PC-3 (cell line): ENCODE measurements around the gene GSG1L. TPM values are rescaled to one million over a fixed set of nuclear protein-coding genes. Genes with fewer than 3 reads are reported as not detected.

Experiments used
- ATAC-seq: fragments of 200-7000 bp; cut with Tn5 transposase; 2 replicates; pipeline ENCODE4 v1.9.1; 2020; ENCODE audit warnings: mild to moderate bottlenecking, moderate library complexity
- BruUV-seq: library from RNA; stranded (reverse); fragments of 400-500 nt; replicated peaks from 2 replicates; lab custom pipeline; 2021; lab: Mats Ljungman, UMichigan
- CTCF ChIA-PET: fragments of 300-600 bp; sonication (Branson Sonifier 250); formaldehyde crosslinking; loops from one replicate; lab custom pipeline; 2022; ENCODE audit warnings: antibody characterized with exemption; lab: Charles Lee
- POLR2A ChIA-PET: fragments of 300-600 bp; sonication (Branson Sonifier 250); formaldehyde crosslinking; loops from one replicate; lab custom pipeline; 2022; ENCODE audit warnings: antibody characterized with exemption; ENCODE audit not compliant: unreplicated experiment; lab: Charles Lee
- DNase-seq: peaks from one replicate; pipeline ENCODE4 v3.0.0-alpha.2; 2015
- H2AFZ ChIP-seq: fragments of 300-600 bp; sonication (generic); 2 replicates; pipeline ENCODE4 v1.6.0; 2016; ENCODE audit warnings: antibody characterized with exemption, low read length
- H3F3A ChIP-seq: fragments of 300-600 bp; sonication (generic); one replicate; pipeline ENCODE4 v1.6.0; 2017; ENCODE audit warnings: antibody characterized with exemption, low read length, control low read depth, mild to moderate bottlenecking; ENCODE audit not compliant: unreplicated experiment
- H3K27ac ChIP-seq: fragments of 300-600 bp; sonication (generic); 2 replicates; pipeline ENCODE4 v1.5.1; 2016; ENCODE audit warnings: mild to moderate bottlenecking, low read length
- H3K27me3 ChIP-seq: fragments of 300-600 bp; sonication (generic); 2 replicates; pipeline ENCODE4 v1.6.1; 2016; ENCODE audit warnings: low read length, mixed read lengths
- H3K36me3 ChIP-seq: fragments of 300-600 bp; sonication (generic); 2 replicates; pipeline ENCODE4 v1.6.1; 2016; ENCODE audit warnings: low read depth, mixed run types, low read length, mixed read lengths
- H3K4me1 ChIP-seq: fragments of 300-600 bp; sonication (generic); 2 replicates; pipeline ENCODE4 v1.5.1; 2016; ENCODE audit warnings: low read length; ENCODE audit not compliant: insufficient read depth
- H3K4me2 ChIP-seq: fragments of 300-600 bp; sonication (generic); 2 replicates; pipeline ENCODE4 v1.6.0; 2016; ENCODE audit warnings: low read length
- H3K4me3 ChIP-seq: fragments of 300-600 bp; sonication (generic); 2 replicates; pipeline ENCODE4 v1.5.1; 2016; ENCODE audit warnings: mild to moderate bottlenecking, low read length, mixed read lengths
- H3K79me2 ChIP-seq: fragments of 300-600 bp; sonication (generic); 2 replicates; pipeline ENCODE4 v1.6.1; 2017; ENCODE audit warnings: low read length, mixed read lengths
- H3K9ac ChIP-seq: fragments of 300-600 bp; sonication (generic); 2 replicates; pipeline ENCODE4 v1.6.0; 2016; ENCODE audit warnings: mild to moderate bottlenecking, low read length
- H3K9me2 ChIP-seq: fragments of 300-600 bp; sonication (generic); replicated peaks from 2 replicates; pipeline ENCODE4 v1.6.1; 2016; ENCODE audit warnings: mixed run types, low read length, mixed read lengths
- H3K9me3 ChIP-seq: fragments of 300-600 bp; sonication (generic); 2 replicates; pipeline ENCODE4 v1.6.1; 2016; ENCODE audit warnings: low read length, mixed read lengths
- H4K20me1 ChIP-seq: fragments of 300-600 bp; sonication (generic); 2 replicates; pipeline ENCODE4 v1.6.1; 2016; ENCODE audit warnings: low read length, mixed read lengths
- CTCF ChIP-seq: fragments of 300-600 bp; sonication (generic); conservative IDR thresholded peaks from 2 replicates; pipeline ENCODE4 v1.5.1; 2017; ENCODE audit warnings: antibody characterized with exemption, low read depth, mild to moderate bottlenecking, low read length
- EZH2 ChIP-seq: fragments of 300-600 bp; sonication (generic); IDR thresholded peaks from one replicate; pipeline ENCODE4 v1.6.1; 2017; ENCODE audit warnings: antibody characterized with exemption, mild to moderate bottlenecking, low read length; ENCODE audit not compliant: unreplicated experiment
- EZH2phosphoT487 ChIP-seq: fragments of 300-600 bp; sonication (generic); IDR thresholded peaks from 2 replicates; pipeline ENCODE4 v1.6.1; 2018; ENCODE audit warnings: mild to moderate bottlenecking, antibody characterized with exemption, low read length, borderline replicate concordance
- intact Hi-C: fragments of 100-400 bp; cut with micrococcal nuclease; formaldehyde crosslinking; loops from 2 replicates; pipeline ENCODE4 v1.9.0; 2023
- total RNA-seq: library from RNA; depleted of rRNA; stranded (reverse); fragments of >200 nt; gene quantifications from 2 replicates; pipeline ENCODE4 v1.2.3, GENCODE V29; 2014

Gene GSG1L
- total RNA-seq, 1 experiment from 2014 or later: not detected

GRCh38 chr16:27779641-27780164, 283.8 kb downstream of the GSG1L start:
- no peak overlapping the region for H3K27ac ChIP-seq
- ATAC-seq: no peak
- no peaks in the 10 kb centered on the region for H3K9me3 ChIP-seq
- no peaks in the 10 kb centered on the region for H3K9me2 ChIP-seq
- no peaks in the 10 kb centered on the region for H4K20me1 ChIP-seq
- no peak overlapping the region for H3K9ac ChIP-seq
- no peaks in the 10 kb centered on the region for H3F3A ChIP-seq
- no peak for DNase-seq
- H3K4me3 ChIP-seq: no peak overlapping the region
- BruUV-seq: no TSS peak
- H3K36me3 ChIP-seq: no peaks in the 10 kb centered on the region
- no peaks in the 10 kb centered on the region for H3K27me3 ChIP-seq
- ChIA-PET POLR2A (no interaction called here), CTCF (no interaction called here)
- H3K4me1 ChIP-seq: no peaks in the 10 kb centered on the region
- intact Hi-C loops: no loop called here
- TF ChIP-seq CTCF (no peak), EZH2 (no peak), EZH2phosphoT487 (no peak)
- no peaks in the 10 kb centered on the region for H3K79me2 ChIP-seq
- no peak overlapping the region for H2AFZ ChIP-seq
- no peak overlapping the region for H3K4me2 ChIP-seq

GRCh38 chr16:27778926-27779570, 284.5 kb downstream of the GSG1L start:
- Histone ChIP-seq H3K4me3 (no peak overlapping the region), H3K27ac (no peak overlapping the region), H3K4me2 (no peak overlapping the region), H3K27me3 (no peaks in the 10 kb centered on the region), H3K9ac (no peak overlapping the region), H3K36me3 (no peaks in the 10 kb centered on the region), H2AFZ (no peak overlapping the region), H3K9me3 (no peaks in the 10 kb centered on the region), H3K4me1 (no peaks in the 10 kb centered on the region), H3K9me2 (no peaks in the 10 kb centered on the region), H3F3A (no peaks in the 10 kb centered on the region), H3K79me2 (no peaks in the 10 kb centered on the region), H4K20me1 (no peaks in the 10 kb centered on the region)
- ChIA-PET CTCF (no interaction called here), POLR2A (no interaction called here)
- BruUV-seq: no TSS peak
- no peak for DNase-seq
- intact Hi-C loops: no loop called here
- no peak for ATAC-seq
- TF ChIP-seq CTCF (no peak), EZH2 (no peak), EZH2phosphoT487 (no peak)

GRCh38 chr16:27778171-27778925, 285.2 kb downstream of the GSG1L start:
- no peak overlapping the region for H3K4me2 ChIP-seq
- BruUV-seq: no TSS peak
- ChIA-PET POLR2A (no interaction called here), CTCF (no interaction called here)
- H3K9me2 ChIP-seq: no peaks in the 10 kb centered on the region
- H3K27me3 ChIP-seq: no peaks in the 10 kb centered on the region
- intact Hi-C loops: no loop called here
- DNase-seq (no peak), ATAC-seq (no peak)
- no peaks in the 10 kb centered on the region for H3F3A ChIP-seq
- no peaks in the 10 kb centered on the region for H3K9me3 ChIP-seq
- no peaks in the 10 kb centered on the region for H3K4me1 ChIP-seq
- no peaks in the 10 kb centered on the region for H3K79me2 ChIP-seq
- no peak overlapping the region for H3K27ac ChIP-seq
- no peak for TF ChIP-seq CTCF
- TF ChIP-seq EZH2: no peak
- no peak for TF ChIP-seq EZH2phosphoT487
- no peaks in the 10 kb centered on the region for H3K36me3 ChIP-seq
- no peak overlapping the region for H3K9ac ChIP-seq
- H4K20me1 ChIP-seq: no peaks in the 10 kb centered on the region
- no peak overlapping the region for H2AFZ ChIP-seq
- no peak overlapping the region for H3K4me3 ChIP-seq
